GM18517 (cell line): Measurements from ENCODE around the gene TEX44.

ENCODE experiments used
- ATAC-seq: cut with Tn5 transposase; IDR thresholded peaks from one replicate; pipeline ENCODE4 v1.9.1; 2021; ENCODE audit warnings: mild to moderate bottlenecking, moderate library complexity; ENCODE audit not compliant: unreplicated experiment

The TEX44 gene

GRCh38 chr2:231632559-231633142 lies 40.0 kb downstream of the TEX44 start:
- ATAC-seq: no peak

GRCh38 chr2:231633241-231633976 lies 40.7 kb downstream of the TEX44 start:
- ATAC-seq: no peak

- ATAC-seq: no peak
Measured at GRCh38 chr2:231634412-231634811, 41.7 kb downstream of the TEX44 start.

- ATAC-seq: no peak
Measured at GRCh38 chr2:231634951-231635875, 42.5 kb downstream of the TEX44 start.

GRCh38 chr2:231640241-231640640 lies 47.6 kb downstream of the TEX44 start:
- no peak for ATAC-seq

- no peak for ATAC-seq
Measured at GRCh38 chr2:231640641-231641111, 48.0 kb downstream of the TEX44 start.

GRCh38 chr2:231642631-231643494 lies 50.2 kb downstream of the TEX44 start:
- ATAC-seq: no peak

- no peak for ATAC-seq
Measured at GRCh38 chr2:231643495-231643888, 50.8 kb downstream of the TEX44 start.
